Astrocyte (in vitro differentiated cells and primary cell): Measurements from ENCODE around the gene NCF1. TPM values are rescaled to one million over a fixed set of nuclear protein-coding genes. Genes with fewer than 3 reads are reported as not detected.
A peak's percentile ranks its signal among the peaks of the same experiment; 100 is the strongest.
"Not testable (repeated sequence)": the region's sequence is repeated elsewhere in the genome, so short reads cannot be mapped to it uniquely, and the experiment has no call there.

Source experiments
- DNase-seq: peaks from one replicate; pipeline ENCODE4 v3.0.0-alpha.2; 2010; ENCODE audit warnings: low read depth
- FAIRE-seq: peaks from 2 replicates; lab custom pipeline; 2011; peaks lifted over from hg19 to GRCh38; lab: Jason Lieb, UNC
- H2AFZ ChIP-seq: 2 replicates; pipeline ENCODE4 v1.6.0; 2012; ENCODE audit warnings: low read depth, low read length, inconsistent platforms
- H3K27ac ChIP-seq: 2 replicates; pipeline ENCODE4 v1.5.1; 2011; ENCODE audit warnings: low read depth, low read length, inconsistent platforms
- H3K27me3 ChIP-seq: 2 replicates; pipeline ENCODE4 v1.6.0; 2011; ENCODE audit warnings: low read length, inconsistent platforms; ENCODE audit not compliant: insufficient read depth
- H3K36me3 ChIP-seq: 2 replicates; pipeline ENCODE4 v1.5.1; 2011; ENCODE audit warnings: low read length, inconsistent platforms; ENCODE audit not compliant: insufficient read depth
- H3K4me1 ChIP-seq: 2 replicates; pipeline ENCODE4 v1.5.1; 2011; ENCODE audit warnings: low read length, inconsistent platforms; ENCODE audit not compliant: insufficient read depth
- H3K4me2 ChIP-seq: 2 replicates; pipeline ENCODE4 v1.6.0; 2012; ENCODE audit warnings: low read length, inconsistent platforms
- H3K4me3 ChIP-seq: 2 replicates; pipeline ENCODE4 v1.5.1; 2011; ENCODE audit warnings: low read depth, mild to moderate bottlenecking, low read length, inconsistent platforms; ENCODE audit not compliant: insufficient read depth
- H3K79me2 ChIP-seq: 2 replicates; pipeline ENCODE4 v1.6.0; 2012; ENCODE audit warnings: mild to moderate bottlenecking, low read length, inconsistent platforms; ENCODE audit not compliant: insufficient read depth
- H3K9ac ChIP-seq: 2 replicates; pipeline ENCODE4 v1.6.0; 2012; ENCODE audit warnings: mild to moderate bottlenecking, low read length, inconsistent platforms
- H3K9me3 ChIP-seq: 2 replicates; pipeline ENCODE4 v1.5.1; 2012; ENCODE audit warnings: low read depth, mild to moderate bottlenecking, low read length, inconsistent platforms; ENCODE audit not compliant: insufficient read depth
- H4K20me1 ChIP-seq: 2 replicates; pipeline ENCODE4 v1.6.0; 2012; ENCODE audit warnings: low read length, inconsistent platforms; ENCODE audit not compliant: insufficient read depth
- H3K27ac Mint-ChIP-seq: one replicate; pipeline ENCODE4 v1.8.0; 2021; ENCODE audit warnings: mild to moderate bottlenecking, mixed read lengths; ENCODE audit not compliant: unreplicated experiment
- H3K27me3 Mint-ChIP-seq: one replicate; pipeline ENCODE4 v1.8.0; 2021; ENCODE audit warnings: low read depth, mixed read lengths; ENCODE audit not compliant: unreplicated experiment
- H3K36me3 Mint-ChIP-seq: one replicate; pipeline ENCODE4 v1.8.0; 2021; ENCODE audit warnings: low read depth, mixed read lengths; ENCODE audit not compliant: unreplicated experiment
- H3K4me1 Mint-ChIP-seq: one replicate; pipeline ENCODE4 v1.8.0; 2021; ENCODE audit warnings: low read depth, mixed read lengths; ENCODE audit not compliant: unreplicated experiment
- H3K4me3 Mint-ChIP-seq: one replicate; pipeline ENCODE4 v1.8.0; 2021; ENCODE audit warnings: mild to moderate bottlenecking, moderate library complexity, mixed read lengths; ENCODE audit not compliant: unreplicated experiment
- H3K9me3 Mint-ChIP-seq: one replicate; pipeline ENCODE4 v1.8.0; 2021; ENCODE audit warnings: mild to moderate bottlenecking, mixed read lengths; ENCODE audit not compliant: unreplicated experiment
- total RNA-seq: library from RNA; stranded (reverse); gene quantifications from 2 replicates; pipeline ENCODE4 v1.2.1, GENCODE V29; 2021

Gene NCF1
- total RNA-seq, 1 donor from 2014 or later: not detected

GRCh38 chr7:74775111-74775510 is 1.3 kb downstream of the NCF1 start:
- H3K36me3 Mint-ChIP-seq, H3K27me3 Mint-ChIP-seq, H3K36me3 ChIP-seq, H3K9me3 ChIP-seq, H3K4me1 ChIP-seq, H3K9me3 Mint-ChIP-seq, H3K27me3 ChIP-seq, H3K27ac ChIP-seq, DNase-seq, FAIRE-seq, H3K4me1 Mint-ChIP-seq, H3K79me2 ChIP-seq, H3K4me3 Mint-ChIP-seq, H3K4me3 ChIP-seq, H3K9ac ChIP-seq, H4K20me1 ChIP-seq, H3K4me2 ChIP-seq, H2AFZ ChIP-seq, H3K27ac Mint-ChIP-seq: not testable (repeated sequence)

GRCh38 chr7:74779053-74779452 is 5.2 kb downstream of the NCF1 start:
- H3K9ac ChIP-seq, DNase-seq, H3K36me3 ChIP-seq, H3K36me3 Mint-ChIP-seq, H3K27ac Mint-ChIP-seq, H3K9me3 Mint-ChIP-seq, FAIRE-seq, H3K9me3 ChIP-seq, H3K4me2 ChIP-seq, H3K27me3 Mint-ChIP-seq, H3K79me2 ChIP-seq, H3K4me3 ChIP-seq, H3K4me1 Mint-ChIP-seq, H3K4me1 ChIP-seq, H3K4me3 Mint-ChIP-seq, H4K20me1 ChIP-seq, H3K27ac ChIP-seq, H2AFZ ChIP-seq, H3K27me3 ChIP-seq: not testable (repeated sequence)

- not testable (repeated sequence) for H3K36me3 Mint-ChIP-seq, H3K4me2 ChIP-seq, H3K36me3 ChIP-seq, H3K9ac ChIP-seq, H2AFZ ChIP-seq, H3K9me3 Mint-ChIP-seq, H3K79me2 ChIP-seq, H3K4me1 Mint-ChIP-seq, FAIRE-seq, H3K27me3 Mint-ChIP-seq, H4K20me1 ChIP-seq, H3K9me3 ChIP-seq, H3K4me3 Mint-ChIP-seq, H3K4me1 ChIP-seq, H3K27ac ChIP-seq, H3K27ac Mint-ChIP-seq, H3K4me3 ChIP-seq, DNase-seq, H3K27me3 ChIP-seq
Measured at GRCh38 chr7:74781746-74782145, 7.9 kb downstream of the NCF1 start.

GRCh38 chr7:74783595-74783994 is 9.8 kb downstream of the NCF1 start:
- H3K27ac Mint-ChIP-seq, H3K4me1 ChIP-seq, H3K4me3 ChIP-seq, H3K27me3 Mint-ChIP-seq, H3K9me3 ChIP-seq, H3K4me2 ChIP-seq, H3K4me1 Mint-ChIP-seq, H3K79me2 ChIP-seq, H3K4me3 Mint-ChIP-seq, H3K36me3 ChIP-seq, H3K36me3 Mint-ChIP-seq, H3K27ac ChIP-seq, FAIRE-seq, DNase-seq, H2AFZ ChIP-seq, H4K20me1 ChIP-seq, H3K9ac ChIP-seq, H3K9me3 Mint-ChIP-seq, H3K27me3 ChIP-seq: not testable (repeated sequence)

- not testable (repeated sequence) for H3K4me1 ChIP-seq, H3K79me2 ChIP-seq, H3K27me3 ChIP-seq, H3K9me3 Mint-ChIP-seq, FAIRE-seq, H4K20me1 ChIP-seq, H3K4me3 ChIP-seq, H3K36me3 Mint-ChIP-seq, H3K36me3 ChIP-seq, H3K27ac ChIP-seq, H3K27me3 Mint-ChIP-seq, H3K4me2 ChIP-seq, H3K9ac ChIP-seq, H3K4me3 Mint-ChIP-seq, H3K9me3 ChIP-seq, H3K4me1 Mint-ChIP-seq, H3K27ac Mint-ChIP-seq, H2AFZ ChIP-seq
- DNase-seq: peak; percentile 41
Measured at GRCh38 chr7:74788369-74789150, 14.7 kb downstream of the NCF1 start.

- not testable (repeated sequence) for H2AFZ ChIP-seq, H3K27me3 ChIP-seq, H3K36me3 ChIP-seq, H3K27ac Mint-ChIP-seq, H3K9me3 Mint-ChIP-seq, H3K27ac ChIP-seq, FAIRE-seq, H3K27me3 Mint-ChIP-seq, H3K4me1 Mint-ChIP-seq, H3K4me1 ChIP-seq, H3K4me3 Mint-ChIP-seq, H3K9me3 ChIP-seq, H4K20me1 ChIP-seq, H3K79me2 ChIP-seq, H3K36me3 Mint-ChIP-seq, DNase-seq, H3K4me2 ChIP-seq, H3K4me3 ChIP-seq, H3K9ac ChIP-seq
Measured at GRCh38 chr7:74789200-74789736, 15.5 kb downstream of the NCF1 start.
